Limb (tissue), 2 donors: ENCODE data around the gene MUC5B.

ENCODE experiments used
- DNase-seq, 2 donors: peaks; one replicate each; pipeline ENCODE4 v3.0.0-alpha.2; 2016; ENCODE audit errors: extremely low spot score in 2 of 2

Gene MUC5B

GRCh38 chr11:1280116-1281035 lies 57.5 kb downstream of the MUC5B start:
- no peak for DNase-seq

- DNase-seq: no peak
Observed at GRCh38 chr11:1281326-1281973, 58.6 kb downstream of the MUC5B start.

GRCh38 chr11:1281974-1282365 lies 59.1 kb downstream of the MUC5B start:
- no peak for DNase-seq

- DNase-seq: no peak
Observed at GRCh38 chr11:1283091-1283511, 60.2 kb downstream of the MUC5B start.

GRCh38 chr11:1283906-1284305 lies 61.0 kb downstream of the MUC5B start:
- DNase-seq: no peak

GRCh38 chr11:1285316-1285744 lies 62.5 kb downstream of the MUC5B start:
- no peak for DNase-seq

GRCh38 chr11:1285876-1286275 lies 63.0 kb downstream of the MUC5B start:
- no peak for DNase-seq

- DNase-seq: no peak
Observed at GRCh38 chr11:1287928-1288327, 65.1 kb downstream of the MUC5B start.

- DNase-seq: no peak
Observed at GRCh38 chr11:1288426-1289151, 65.7 kb downstream of the MUC5B start.

- DNase-seq: no peak
Observed at GRCh38 chr11:1289211-1289935, 66.5 kb downstream of the MUC5B start.

GRCh38 chr11:1290052-1291040 lies 67.5 kb downstream of the MUC5B start:
- no peak for DNase-seq

GRCh38 chr11:1291295-1292017 lies 68.6 kb downstream of the MUC5B start:
- DNase-seq: no peak

- DNase-seq: no peak
Observed at GRCh38 chr11:1292018-1292643, 69.3 kb downstream of the MUC5B start.

- no peak for DNase-seq
Observed at GRCh38 chr11:1292644-1293618, 70.1 kb downstream of the MUC5B start.

GRCh38 chr11:1293619-1294015 lies 70.8 kb downstream of the MUC5B start:
- DNase-seq: no peak

GRCh38 chr11:1295086-1295485 lies 72.2 kb downstream of the MUC5B start:
- DNase-seq: no peak

- DNase-seq: peak in 1 of 2 donors; percentile 9
Observed at GRCh38 chr11:1295591-1295990, 72.7 kb downstream of the MUC5B start.

GRCh38 chr11:1296287-1296686 lies 73.4 kb downstream of the MUC5B start:
- no peak for DNase-seq
